K562 (cell line): ENCODE measurements around the gene EGFR. TPM values are rescaled to one million over a fixed set of nuclear protein-coding genes. Genes with fewer than 3 reads are reported as not detected.

ENCODE experiments used
- ATAC-seq: fragments of 200-7000 bp; cut with Tn5 transposase; 3 replicates; pipeline ENCODE4 v1.9.1; 2020; ENCODE audit warnings: moderate library complexity
- BruUV-seq: library from RNA; stranded (reverse); fragments of 400-500 nt; replicated peaks from 2 replicates; lab custom pipeline; 2021; lab: Mats Ljungman, UMichigan
- CTCF ChIA-PET: fragments of 300-600 bp; formaldehyde crosslinking; extraction: SDS; loops from one replicate; lab custom pipeline; 2021; ENCODE audit warnings: low intra/inter-chr PET ratio; lab: Yijun Ruan, JAX
- POLR2A ChIA-PET: fragments of 300-600, 350-650 bp; sonication (Branson Sonifier 250); formaldehyde crosslinking; extraction: SDS; loops from one replicate; lab custom pipeline; 2021; ENCODE audit warnings: antibody characterized with exemption, inconsistent platforms; lab: Yijun Ruan, JAX
- DNase-seq, 4 experiments: peaks; one replicate each; pipeline versions ENCODE4 v3.0.0 to v3.0.0-alpha.2; 2011 to 2018; ENCODE audit warnings: low spot score in 3 of 4, mixed read lengths in 3 of 4; ENCODE audit errors: extremely low read depth in 1 of 4
- FAIRE-seq: peaks from 2 replicates; lab custom pipeline; 2011; peaks lifted over from hg19 to GRCh38; lab: Jason Lieb, UNC
- H2AFZ ChIP-seq: 2 replicates; pipeline ENCODE4 v1.6.0; 2011; ENCODE audit warnings: low read depth, low read length, control low read depth, inconsistent platforms
- H3K27ac ChIP-seq: fragments of 200-600 bp; 3 replicates; pipeline ENCODE4 v1.8.0; 2011; ENCODE audit warnings: low read depth, mild to moderate bottlenecking, control low read depth, inconsistent platforms, low read length, moderate library complexity, mixed read lengths; ENCODE audit errors: extremely low read depth
- H3K27me3 ChIP-seq, 2 experiments: fragments of 300-600 bp in 1 of 2; 2 replicates in 1 of 2; 3 replicates in 1 of 2; pipeline versions ENCODE4 v1.6.0 to v1.8.0; 2011; ENCODE audit warnings: inconsistent platforms in 2 of 2, low read length in 2 of 2, mild to moderate bottlenecking in 1 of 2, mixed read lengths in 1 of 2, moderate library complexity in 1 of 2; ENCODE audit not compliant: control insufficient read depth in 2 of 2, insufficient read depth in 2 of 2
- H3K36me3 ChIP-seq: fragments of 300-600 bp; 3 replicates; pipeline ENCODE4 v1.8.0; 2011; ENCODE audit warnings: mild to moderate bottlenecking, low read length, inconsistent platforms; ENCODE audit not compliant: control insufficient read depth, insufficient read depth
- H3K4me1 ChIP-seq, 2 experiments: fragments of 200-600 bp in 1 of 2; replicated peaks in 1 of 2; 2 replicates in 1 of 2; 3 replicates in 1 of 2; pipeline versions ENCODE4 v1.5.1 to v1.8.0; 2011; ENCODE audit warnings: inconsistent platforms in 2 of 2, low read length in 2 of 2, mild to moderate bottlenecking in 1 of 2, mixed read lengths in 1 of 2, moderate library complexity in 1 of 2; ENCODE audit not compliant: control insufficient read depth in 2 of 2, insufficient read depth in 2 of 2
- H3K4me2 ChIP-seq: 2 replicates; pipeline ENCODE4 v1.6.1; 2011; ENCODE audit warnings: low read length, control low read depth, inconsistent platforms, mixed read lengths; ENCODE audit not compliant: insufficient read depth
- H3K4me3 ChIP-seq: fragments of 200-600 bp; sonication (generic), shearing (Covaris generic); 2 replicates; pipeline ENCODE4 v1.5.1; 2016; ENCODE audit warnings: control low read depth, inconsistent platforms
- H3K79me2 ChIP-seq: fragments of 200-600 bp; 3 replicates; pipeline ENCODE4 v1.8.0; 2011; ENCODE audit warnings: low read length, inconsistent platforms; ENCODE audit not compliant: control insufficient read depth, insufficient read depth
- H3K9ac ChIP-seq, 2 experiments: 2 replicates each; pipeline versions ENCODE4 v1.6.0 to v1.6.1; 2011; ENCODE audit warnings: low read depth in 2 of 2, low read length in 2 of 2, control low read depth in 1 of 2, inconsistent platforms in 1 of 2, mild to moderate bottlenecking in 1 of 2, mixed read lengths in 1 of 2; ENCODE audit not compliant: insufficient read depth in 1 of 2
- H3K9me1 ChIP-seq: one replicate; pipeline ENCODE4 v1.6.0; 2011; ENCODE audit warnings: inconsistent platforms, mild to moderate bottlenecking, low read length, moderate library complexity; ENCODE audit not compliant: control insufficient read depth, insufficient read depth
- H3K9me3 ChIP-seq: replicated peaks from 2 replicates; pipeline ENCODE4 v1.5.1; 2011; ENCODE audit warnings: low read depth, low read length, inconsistent platforms; ENCODE audit not compliant: control insufficient read depth, insufficient read depth
- H4K20me1 ChIP-seq: replicated peaks from 2 replicates; pipeline ENCODE4 v1.6.1; 2011; ENCODE audit warnings: low read length, inconsistent platforms, mixed read lengths; ENCODE audit not compliant: control insufficient read depth, insufficient read depth
- ATF1 ChIP-seq, 2 experiments: fragments of 450-650 bp in 1 of 2; IDR thresholded peaks; 2 replicates each; pipeline ENCODE4 v1.6.1; 2016; ENCODE audit warnings: missing compliant biosample characterization in 1 of 2, missing genetic modification characterization in 1 of 2
- CBX2 ChIP-seq: fragments of 200-600 bp; sonication (generic); IDR thresholded peaks from one replicate; pipeline ENCODE4 v1.6.1; 2012; ENCODE audit warnings: mild to moderate bottlenecking, low read length, inconsistent platforms; ENCODE audit not compliant: insufficient read depth, poor library complexity, severe bottlenecking
- EGR1 ChIP-seq: fragments of 450-650 bp; conservative IDR thresholded peaks from 2 replicates; pipeline ENCODE4 v1.6.1; 2017; ENCODE audit warnings: mild to moderate bottlenecking
- FOXJ2 ChIP-seq: fragments of 200-800 bp; sonication (Bioruptor generic); IDR thresholded peaks from 2 replicates; pipeline ENCODE4 v1.6.1; 2016; ENCODE audit warnings: missing genetic modification characterization, missing compliant biosample characterization
- MECOM ChIP-seq: fragments of 250-450 bp; sonication (Bioruptor Pico); IDR thresholded peaks from 2 replicates; pipeline ENCODE4 v1.8.0; 2022; ENCODE audit warnings: inconsistent platforms
- MEIS2 ChIP-seq: fragments of 450-650 bp; IDR thresholded peaks from 2 replicates; pipeline ENCODE4 v1.6.1; 2014; ENCODE audit warnings: mild to moderate bottlenecking; ENCODE audit not compliant: partially characterized antibody
- SREBF1 ChIP-seq: fragments of 150-350 bp; IDR thresholded peaks from 2 replicates; pipeline ENCODE4 v1.6.1; 2014; ENCODE audit warnings: antibody characterized with exemption, low read depth, low read length, borderline replicate concordance
- TAF7 ChIP-seq: fragments of 450-650 bp; IDR thresholded peaks from 2 replicates; pipeline ENCODE4 v1.6.1; 2016; ENCODE audit warnings: missing genetic modification characterization, missing compliant biosample characterization
- WHSC1 ChIP-seq: IDR thresholded peaks from one replicate; pipeline ENCODE4 v1.6.1; 2012; ENCODE audit warnings: low read length, control low read depth, inconsistent platforms
- WGBS: fragments of 100-300 bp; shearing (Covaris generic); methylation state at CpG from one replicate; pipeline ENCODE4 v1.1.6; 2016; ENCODE audit warnings: low coverage, mixed read lengths; ENCODE audit not compliant: insufficient coverage; ENCODE audit errors: missing lambda C conversion rate; 5-methylcytosine and 5-hydroxymethylcytosine counted together
- in situ Hi-C: fragments of 300-500 bp; cut with MboI; formaldehyde crosslinking; loops from 4 replicates; pipeline ENCODE4 v1.15.0; 2018; ENCODE audit warnings: inconsistent platforms, mixed read lengths
- intact Hi-C: fragments of 100-400 bp; cut with micrococcal nuclease; formaldehyde crosslinking; loops from 2 replicates; pipeline ENCODE4 v1.14.2; 2022
- polyA plus RNA-seq, 8 experiments: library from polyadenylated mRNA; depleted of rRNA in 4 of 8; stranded (reverse) in 5 of 8; unstranded in 3 of 8; fragments of >200 nt; fragmentation: Nextera tagmentation in 2 of 8; fragmentation: Illumina TruSeq in 1 of 8; extraction: Ambion mirVana in 2 of 8; extraction: Trizol in 1 of 8; gene quantifications; 2 replicates each; pipeline versions ENCODE4 v1.2.1 to v1.2.3, GENCODE V29; 2011 to 2014; ENCODE audit warnings: inconsistent platforms in 1 of 8, missing spikeins in 1 of 8
- total RNA-seq, 7 experiments: library from RNA; depleted of rRNA in 6 of 7; stranded (reverse); fragments of >200 nt in 6 of 7; fragmentation: Illumina TruSeq in 2 of 7; extraction: Trizol in 2 of 7; gene quantifications; 2 replicates each; pipeline versions ENCODE4 v1.2.1 to v1.2.3, GENCODE V29; 2011 to 2021; ENCODE audit warnings: low replicate concordance in 1 of 7
- TF ChIP-seq, protein P1 (sequence below): fragments of 450-650 bp; IDR thresholded peaks from 2 replicates; pipeline ENCODE4 v1.7.1; 2018; ENCODE audit warnings: mild to moderate bottlenecking, low read depth; ENCODE audit not compliant: partially characterized antibody
- TF ChIP-seq, protein P2 (sequence below): fragments of 150-350 bp; conservative IDR thresholded peaks from 2 replicates; pipeline ENCODE4 v1.6.1; 2014; ENCODE audit warnings: low read length
- TF ChIP-seq, protein P3 (sequence below): sonication (generic); formaldehyde crosslinking; IDR thresholded peaks from 2 replicates; pipeline ENCODE4 v1.8.0; 2022; ENCODE audit warnings: mild to moderate bottlenecking, missing genetic modification reagents, borderline replicate concordance
- TF ChIP-seq, protein P4 (sequence below), 2 experiments: fragments of 450-650 bp in 1 of 2; sonication (generic) in 1 of 2; formaldehyde crosslinking in 1 of 2; IDR thresholded peaks in 1 of 2; conservative IDR thresholded peaks in 1 of 2; 2 replicates each; pipeline versions ENCODE4 v1.6.1 to v1.8.1; 2016 to 2023; ENCODE audit warnings: mild to moderate bottlenecking in 2 of 2, moderate library complexity in 2 of 2, inconsistent platforms in 1 of 2, missing genetic modification reagents in 1 of 2

The EGFR gene
- total and polyA plus RNA-seq, 9 of the 15 experiments (the other 6 are each of a cell fraction or from before 2014, with no cell fraction given): 0.13 TPM; not detected in 8

DNA sequence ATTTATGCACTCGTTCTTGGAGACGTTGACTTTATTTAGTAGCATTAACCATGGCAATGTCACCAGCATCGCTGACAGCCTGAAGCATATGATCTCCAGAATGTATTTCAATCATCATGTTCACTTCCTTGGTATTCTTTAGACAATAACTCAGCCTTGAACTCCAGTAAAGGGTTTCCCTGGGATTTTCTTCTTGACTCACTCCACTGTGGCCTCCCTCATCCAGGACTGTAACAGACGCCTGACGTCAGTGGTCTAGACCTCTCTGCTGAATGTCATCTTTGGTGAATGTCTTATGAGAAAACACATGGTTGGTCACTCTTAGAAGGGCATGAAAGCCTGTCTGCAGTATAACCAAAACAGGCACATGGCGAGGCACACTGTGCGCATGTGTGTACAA is 64.4 kb downstream of the EGFR start (continued):
- TF ChIP-seq, protein P1, sequence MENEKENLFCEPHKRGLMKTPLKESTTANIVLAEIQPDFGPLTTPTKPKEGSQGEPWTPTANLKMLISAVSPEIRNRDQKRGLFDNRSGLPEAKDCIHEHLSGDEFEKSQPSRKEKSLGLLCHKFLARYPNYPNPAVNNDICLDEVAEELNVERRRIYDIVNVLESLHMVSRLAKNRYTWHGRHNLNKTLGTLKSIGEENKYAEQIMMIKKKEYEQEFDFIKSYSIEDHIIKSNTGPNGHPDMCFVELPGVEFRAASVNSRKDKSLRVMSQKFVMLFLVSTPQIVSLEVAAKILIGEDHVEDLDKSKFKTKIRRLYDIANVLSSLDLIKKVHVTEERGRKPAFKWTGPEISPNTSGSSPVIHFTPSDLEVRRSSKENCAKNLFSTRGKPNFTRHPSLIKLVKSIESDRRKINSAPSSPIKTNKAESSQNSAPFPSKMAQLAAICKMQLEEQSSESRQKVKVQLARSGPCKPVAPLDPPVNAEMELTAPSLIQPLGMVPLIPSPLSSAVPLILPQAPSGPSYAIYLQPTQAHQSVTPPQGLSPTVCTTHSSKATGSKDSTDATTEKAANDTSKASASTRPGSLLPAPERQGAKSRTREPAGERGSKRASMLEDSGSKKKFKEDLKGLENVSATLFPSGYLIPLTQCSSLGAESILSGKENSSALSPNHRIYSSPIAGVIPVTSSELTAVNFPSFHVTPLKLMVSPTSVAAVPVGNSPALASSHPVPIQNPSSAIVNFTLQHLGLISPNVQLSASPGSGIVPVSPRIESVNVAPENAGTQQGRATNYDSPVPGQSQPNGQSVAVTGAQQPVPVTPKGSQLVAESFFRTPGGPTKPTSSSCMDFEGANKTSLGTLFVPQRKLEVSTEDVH: no peak
- TF ChIP-seq WHSC1 (no peak), EGR1 (no peak), MEIS2 (no peak)

DNA sequence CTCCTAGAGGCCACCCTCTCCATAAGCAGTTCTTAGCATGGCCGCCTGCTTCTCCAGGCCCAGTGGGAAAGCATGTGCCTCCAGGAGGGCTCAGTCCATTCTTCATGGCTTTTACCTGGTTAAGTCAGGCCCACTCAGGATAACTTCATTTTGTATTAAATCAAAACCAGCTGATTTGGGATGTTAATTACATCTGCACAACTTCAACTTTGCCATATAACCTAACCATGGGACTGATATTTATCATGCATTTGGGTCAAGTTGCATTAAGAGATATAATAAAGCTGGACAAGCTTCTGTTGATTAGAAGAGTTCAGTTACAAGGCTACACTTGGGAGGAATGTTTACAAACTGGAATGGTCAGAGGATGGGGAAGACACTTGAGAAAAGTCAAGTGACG is 65.5 kb downstream of the EGFR start:
- FAIRE-seq (no peak), ATAC-seq (no peak), DNase-seq (no peak)
- in situ Hi-C loops: no loop called here
- no peak overlapping the region for H3K27ac ChIP-seq
- H4K20me1 ChIP-seq: no peaks in the 10 kb centered on the region
- H3K9ac ChIP-seq: no peak overlapping the region
- intact Hi-C loops: no loop called here
- no peaks in the 10 kb centered on the region for H3K79me2 ChIP-seq
- WGBS: 0% methylated on average over 2 of the region's 2 CpGs
- H3K4me1 ChIP-seq: no peaks in the 10 kb centered on the region
- ChIA-PET POLR2A (no interaction called here), CTCF (no interaction called here)
- H3K36me3 ChIP-seq: no peaks in the 10 kb centered on the region
- H3K27me3 ChIP-seq: peaks cover 2 to 5% of the 10 kb centered on the region in 2 experiments; a peak in 2 of 5 replicates
- BruUV-seq: no TSS peak
- no peaks in the 10 kb centered on the region for H3K9me1 ChIP-seq
- H2AFZ ChIP-seq: no peak overlapping the region
- H3K4me3 ChIP-seq: no peak overlapping the region
- no peak overlapping the region for H3K4me2 ChIP-seq
- no peaks in the 10 kb centered on the region for H3K9me3 ChIP-seq
- TF ChIP-seq SREBF1 (no peak), FOXJ2 (no peak), CBX2 (no peak), ATF1 (CRISPR knock-in tag; IDR thresholded peaks at IDR 0.05) (no peak), ATF1 (tag; IDR thresholded peaks at IDR 0.05) (no peak), MECOM (CRISPR knock-in tag) (no peak), TAF7 (tag) (no peak)
- TF ChIP-seq, protein P2, sequence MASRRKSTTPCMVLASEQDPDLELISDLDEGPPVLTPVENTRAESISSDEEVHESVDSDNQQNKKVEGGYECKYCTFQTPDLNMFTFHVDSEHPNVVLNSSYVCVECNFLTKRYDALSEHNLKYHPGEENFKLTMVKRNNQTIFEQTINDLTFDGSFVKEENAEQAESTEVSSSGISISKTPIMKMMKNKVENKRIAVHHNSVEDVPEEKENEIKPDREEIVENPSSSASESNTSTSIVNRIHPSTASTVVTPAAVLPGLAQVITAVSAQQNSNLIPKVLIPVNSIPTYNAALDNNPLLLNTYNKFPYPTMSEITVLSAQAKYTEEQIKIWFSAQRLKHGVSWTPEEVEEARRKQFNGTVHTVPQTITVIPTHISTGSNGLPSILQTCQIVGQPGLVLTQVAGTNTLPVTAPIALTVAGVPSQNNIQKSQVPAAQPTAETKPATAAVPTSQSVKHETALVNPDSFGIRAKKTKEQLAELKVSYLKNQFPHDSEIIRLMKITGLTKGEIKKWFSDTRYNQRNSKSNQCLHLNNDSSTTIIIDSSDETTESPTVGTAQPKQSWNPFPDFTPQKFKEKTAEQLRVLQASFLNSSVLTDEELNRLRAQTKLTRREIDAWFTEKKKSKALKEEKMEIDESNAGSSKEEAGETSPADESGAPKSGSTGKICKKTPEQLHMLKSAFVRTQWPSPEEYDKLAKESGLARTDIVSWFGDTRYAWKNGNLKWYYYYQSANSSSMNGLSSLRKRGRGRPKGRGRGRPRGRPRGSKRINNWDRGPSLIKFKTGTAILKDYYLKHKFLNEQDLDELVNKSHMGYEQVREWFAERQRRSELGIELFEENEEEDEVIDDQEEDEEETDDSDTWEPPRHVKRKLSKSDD: no peak
- TF ChIP-seq, protein P3, sequence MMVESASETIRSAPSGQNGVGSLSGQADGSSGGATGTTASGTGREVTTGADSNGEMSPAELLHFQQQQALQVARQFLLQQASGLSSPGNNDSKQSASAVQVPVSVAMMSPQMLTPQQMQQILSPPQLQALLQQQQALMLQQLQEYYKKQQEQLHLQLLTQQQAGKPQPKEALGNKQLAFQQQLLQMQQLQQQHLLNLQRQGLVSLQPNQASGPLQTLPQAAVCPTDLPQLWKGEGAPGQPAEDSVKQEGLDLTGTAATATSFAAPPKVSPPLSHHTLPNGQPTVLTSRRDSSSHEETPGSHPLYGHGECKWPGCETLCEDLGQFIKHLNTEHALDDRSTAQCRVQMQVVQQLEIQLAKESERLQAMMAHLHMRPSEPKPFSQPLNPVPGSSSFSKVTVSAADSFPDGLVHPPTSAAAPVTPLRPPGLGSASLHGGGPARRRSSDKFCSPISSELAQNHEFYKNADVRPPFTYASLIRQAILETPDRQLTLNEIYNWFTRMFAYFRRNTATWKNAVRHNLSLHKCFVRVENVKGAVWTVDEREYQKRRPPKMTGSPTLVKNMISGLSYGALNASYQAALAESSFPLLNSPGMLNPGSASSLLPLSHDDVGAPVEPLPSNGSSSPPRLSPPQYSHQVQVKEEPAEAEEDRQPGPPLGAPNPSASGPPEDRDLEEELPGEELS (CRISPR knock-in tag): no peak
- TF ChIP-seq, protein P4, sequence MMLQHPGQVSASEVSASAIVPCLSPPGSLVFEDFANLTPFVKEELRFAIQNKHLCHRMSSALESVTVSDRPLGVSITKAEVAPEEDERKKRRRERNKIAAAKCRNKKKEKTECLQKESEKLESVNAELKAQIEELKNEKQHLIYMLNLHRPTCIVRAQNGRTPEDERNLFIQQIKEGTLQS (IDR thresholded peaks at IDR 0.05): no peak
- TF ChIP-seq, protein P4 (CRISPR knock-in tag; conservative IDR thresholded peaks at IDR 0.05): no peak
